ENCODE results near the gene SETBP1.

DNA sequence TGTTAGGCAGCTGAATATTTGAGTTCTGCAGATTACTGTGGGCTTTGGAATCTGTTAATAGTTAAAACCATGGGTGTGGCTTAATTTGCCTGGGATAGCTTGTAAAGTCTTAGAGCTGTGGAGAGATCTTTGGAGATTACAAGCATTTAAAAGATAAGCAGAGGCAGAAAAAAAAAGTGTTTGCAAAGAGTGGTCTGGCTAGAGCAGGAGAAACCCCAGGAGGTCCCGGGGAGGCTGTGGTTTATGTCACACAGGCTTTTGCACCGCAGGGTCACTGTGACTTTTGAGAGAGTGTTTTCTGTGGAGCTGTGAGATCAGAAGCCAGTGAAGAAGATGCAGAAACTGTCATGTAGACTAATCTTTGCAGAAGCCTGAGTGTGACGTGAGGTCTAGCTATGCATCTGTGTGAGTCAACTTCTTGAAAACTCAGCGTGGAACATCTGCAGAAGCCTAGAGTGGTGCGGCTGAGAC, 49.0 kb downstream of the SETBP1 start:
- TF ChIP-seq, protein P1, sequence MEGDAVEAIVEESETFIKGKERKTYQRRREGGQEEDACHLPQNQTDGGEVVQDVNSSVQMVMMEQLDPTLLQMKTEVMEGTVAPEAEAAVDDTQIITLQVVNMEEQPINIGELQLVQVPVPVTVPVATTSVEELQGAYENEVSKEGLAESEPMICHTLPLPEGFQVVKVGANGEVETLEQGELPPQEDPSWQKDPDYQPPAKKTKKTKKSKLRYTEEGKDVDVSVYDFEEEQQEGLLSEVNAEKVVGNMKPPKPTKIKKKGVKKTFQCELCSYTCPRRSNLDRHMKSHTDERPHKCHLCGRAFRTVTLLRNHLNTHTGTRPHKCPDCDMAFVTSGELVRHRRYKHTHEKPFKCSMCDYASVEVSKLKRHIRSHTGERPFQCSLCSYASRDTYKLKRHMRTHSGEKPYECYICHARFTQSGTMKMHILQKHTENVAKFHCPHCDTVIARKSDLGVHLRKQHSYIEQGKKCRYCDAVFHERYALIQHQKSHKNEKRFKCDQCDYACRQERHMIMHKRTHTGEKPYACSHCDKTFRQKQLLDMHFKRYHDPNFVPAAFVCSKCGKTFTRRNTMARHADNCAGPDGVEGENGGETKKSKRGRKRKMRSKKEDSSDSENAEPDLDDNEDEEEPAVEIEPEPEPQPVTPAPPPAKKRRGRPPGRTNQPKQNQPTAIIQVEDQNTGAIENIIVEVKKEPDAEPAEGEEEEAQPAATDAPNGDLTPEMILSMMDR (IDR thresholded peaks at IDR 0.05), result no peak
- TF ChIP-seq POLR2A (IDR thresholded peaks at IDR 0.05) (no peak), EP300 (IDR thresholded peaks at IDR 0.05) (no peak)
